Fibroblast of peridontal ligament (primary cell): ENCODE measurements around the gene FZR1.

Experiments used
- DNase-seq: peaks from one replicate; pipeline ENCODE4 v3.0.0-alpha.2; 2010; ENCODE audit errors: extremely low read depth

FZR1 gene

GRCh38 chr19:3531716-3532115 is 25.6 kb downstream of the FZR1 start:
- no peak for DNase-seq

- no peak for DNase-seq
These were observed 26.2 kb downstream of the FZR1 start for GRCh38 chr19:3532154-3532786.

- no peak for DNase-seq
These were observed 26.9 kb downstream of the FZR1 start for GRCh38 chr19:3533033-3533432.

- no peak for DNase-seq
These were observed 27.6 kb downstream of the FZR1 start for GRCh38 chr19:3533563-3534216.

GRCh38 chr19:3534375-3535234 is 28.5 kb downstream of the FZR1 start:
- no peak for DNase-seq

- no peak for DNase-seq
These were observed 29.1 kb downstream of the FZR1 start for GRCh38 chr19:3535235-3535535.

GRCh38 chr19:3535563-3535965 is 29.5 kb downstream of the FZR1 start:
- no peak for DNase-seq

GRCh38 chr19:3535981-3536380 is 29.9 kb downstream of the FZR1 start:
- DNase-seq = no peak

GRCh38 chr19:3536429-3537100 is 30.5 kb downstream of the FZR1 start:
- DNase-seq = no peak

- no peak for DNase-seq
These were observed 31.0 kb downstream of the FZR1 start for GRCh38 chr19:3537101-3537437.

GRCh38 chr19:3537438-3538240 is 31.5 kb downstream of the FZR1 start:
- no peak for DNase-seq

- DNase-seq = no peak
These were observed 32.3 kb downstream of the FZR1 start for GRCh38 chr19:3538258-3538929.

- no peak for DNase-seq
These were observed 33.0 kb downstream of the FZR1 start, which contains the start of gene TEKTIP1 for GRCh38 chr19:3538965-3539755. Gene TEKTIP1 (plus strand): TSS chr19:3539174. CDS start chr19:3539178, 4 bp downstream.

GRCh38 chr19:3539756-3540118 is 33.6 kb downstream of the FZR1 start:
- DNase-seq = no peak

- no peak for DNase-seq
These were observed 37.3 kb downstream of the FZR1 start for GRCh38 chr19:3543150-3544057.

GRCh38 chr19:3544058-3544376 is 37.9 kb downstream of the FZR1 start:
- no peak for DNase-seq

- peak; percentile 37 for DNase-seq
These were observed 38.9 kb downstream of the FZR1 start for GRCh38 chr19:3544742-3545668.

- DNase-seq = no peak
These were observed 39.5 kb downstream of the FZR1 start for GRCh38 chr19:3545669-3546034.
